CD4-positive, alpha-beta T cell treated with Interleukin-17A for 1 hour (primary cell): Measurements from ENCODE around the gene DAP.

Experiments used
- DNase-seq: peaks from one replicate; pipeline ENCODE4 v3.0.0-alpha.2; 2020

Gene DAP

DNA sequence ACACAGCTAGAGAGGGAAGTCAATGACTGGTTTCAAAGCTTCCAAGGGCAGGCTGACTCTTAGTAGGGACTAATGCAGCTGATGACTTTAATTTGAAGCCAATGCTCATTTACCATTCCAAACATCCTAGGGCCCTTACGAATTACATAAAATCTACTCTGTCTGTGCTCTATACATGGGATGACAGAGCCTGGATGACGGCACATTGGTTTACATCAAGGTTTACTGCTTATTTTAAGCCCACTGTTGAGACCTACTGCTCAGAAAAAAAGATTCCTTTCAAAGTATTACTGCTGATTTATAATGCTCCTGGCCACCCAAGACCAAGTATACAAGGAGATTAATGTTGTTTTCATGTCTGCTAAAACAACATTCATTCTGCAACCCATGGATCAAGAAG, 74.1 kb downstream of the DAP start:
- no peak for DNase-seq

DNA sequence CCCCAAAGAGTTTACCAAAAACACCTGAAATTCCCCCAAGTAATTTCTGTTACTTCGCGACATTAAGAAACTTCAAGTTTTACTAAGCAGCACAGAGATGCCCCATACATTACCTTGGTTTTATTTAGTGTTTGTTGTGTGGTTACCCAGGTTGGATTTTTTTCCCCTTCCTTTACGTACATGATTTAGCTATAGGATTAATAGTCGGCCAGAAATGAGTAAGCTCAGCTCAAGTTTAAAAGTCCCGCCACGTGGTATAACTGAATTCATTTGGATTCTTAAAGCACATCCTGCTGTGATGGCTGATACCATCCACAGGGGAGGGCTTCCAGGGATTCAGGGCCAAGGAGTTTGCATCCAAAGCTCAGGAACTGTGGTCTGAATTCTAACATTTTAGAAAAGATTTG, 75.9 kb downstream of the DAP start:
- DNase-seq, result no peak

DNA sequence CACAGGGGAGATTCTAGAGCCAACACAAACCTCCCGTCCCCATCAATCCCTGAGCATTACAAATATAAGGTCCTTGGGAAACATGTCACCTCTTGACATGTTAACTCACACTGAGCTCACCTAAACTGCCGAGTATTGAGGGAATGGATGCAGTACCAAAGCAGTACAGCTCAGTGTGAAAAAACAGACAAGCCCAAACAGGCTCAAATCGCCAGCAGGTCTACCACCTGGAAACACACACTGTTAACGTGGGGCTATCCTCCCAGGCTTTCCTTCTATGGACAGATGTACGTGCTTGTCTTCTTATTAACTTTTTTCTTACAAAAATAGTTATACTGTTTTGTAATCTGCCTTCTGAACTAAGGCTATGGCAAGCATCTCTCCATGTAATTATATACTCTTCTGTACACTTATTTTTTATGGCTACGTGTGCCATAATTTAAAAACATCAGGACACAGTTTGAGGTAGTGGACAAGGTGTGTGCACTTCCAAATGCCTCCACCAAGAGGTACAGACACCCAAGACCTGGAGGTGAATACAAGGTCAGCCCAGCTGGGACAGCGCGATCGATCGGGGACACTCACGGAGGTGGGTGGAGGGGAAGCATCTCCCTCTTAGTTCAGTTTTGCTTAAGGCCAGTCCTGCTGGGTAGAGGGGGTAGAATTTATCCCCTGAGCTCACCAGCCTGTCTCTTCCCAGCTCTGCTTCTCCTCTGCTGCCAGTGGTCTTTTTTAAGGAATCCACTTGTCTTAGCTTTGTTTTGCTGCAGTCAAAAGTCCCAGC, 76.5 kb downstream of the DAP start:
- DNase-seq, result no peak

DNA sequence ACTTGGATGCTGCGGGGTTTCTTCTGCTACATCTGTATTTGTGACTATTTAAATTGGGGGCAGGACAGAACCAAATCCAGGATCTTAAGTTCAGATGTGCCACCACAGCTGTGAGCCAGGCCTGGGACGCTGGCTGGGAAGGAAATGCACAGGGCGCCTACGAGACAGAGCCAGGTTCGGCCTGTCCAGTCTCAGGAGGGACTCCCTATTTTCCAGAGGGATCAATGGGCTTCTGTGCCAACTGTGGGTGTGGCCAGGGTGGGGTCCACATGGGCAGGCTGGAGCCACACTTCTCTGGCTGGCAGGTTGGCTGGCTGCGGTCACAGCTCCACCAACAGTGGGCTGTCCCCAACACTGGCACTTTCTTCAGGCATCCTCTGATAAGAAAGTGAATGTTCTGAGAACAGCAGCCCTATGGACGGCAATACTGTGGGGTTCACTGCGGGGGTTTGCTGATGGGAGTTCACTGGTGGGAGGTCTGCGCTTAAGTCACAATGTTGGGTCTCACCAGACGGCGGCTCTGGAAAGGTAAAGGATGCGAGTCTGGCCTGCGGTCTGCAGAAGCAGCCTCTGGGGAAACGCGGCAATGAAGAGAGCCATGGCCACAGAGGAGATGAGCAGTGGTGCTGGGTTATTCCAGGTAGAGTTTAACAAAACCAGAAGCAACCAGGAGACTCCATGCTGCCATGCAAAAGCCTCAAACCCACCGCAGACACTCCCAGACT, 78.1 kb downstream of the DAP start:
- DNase-seq, result no peak

DNA sequence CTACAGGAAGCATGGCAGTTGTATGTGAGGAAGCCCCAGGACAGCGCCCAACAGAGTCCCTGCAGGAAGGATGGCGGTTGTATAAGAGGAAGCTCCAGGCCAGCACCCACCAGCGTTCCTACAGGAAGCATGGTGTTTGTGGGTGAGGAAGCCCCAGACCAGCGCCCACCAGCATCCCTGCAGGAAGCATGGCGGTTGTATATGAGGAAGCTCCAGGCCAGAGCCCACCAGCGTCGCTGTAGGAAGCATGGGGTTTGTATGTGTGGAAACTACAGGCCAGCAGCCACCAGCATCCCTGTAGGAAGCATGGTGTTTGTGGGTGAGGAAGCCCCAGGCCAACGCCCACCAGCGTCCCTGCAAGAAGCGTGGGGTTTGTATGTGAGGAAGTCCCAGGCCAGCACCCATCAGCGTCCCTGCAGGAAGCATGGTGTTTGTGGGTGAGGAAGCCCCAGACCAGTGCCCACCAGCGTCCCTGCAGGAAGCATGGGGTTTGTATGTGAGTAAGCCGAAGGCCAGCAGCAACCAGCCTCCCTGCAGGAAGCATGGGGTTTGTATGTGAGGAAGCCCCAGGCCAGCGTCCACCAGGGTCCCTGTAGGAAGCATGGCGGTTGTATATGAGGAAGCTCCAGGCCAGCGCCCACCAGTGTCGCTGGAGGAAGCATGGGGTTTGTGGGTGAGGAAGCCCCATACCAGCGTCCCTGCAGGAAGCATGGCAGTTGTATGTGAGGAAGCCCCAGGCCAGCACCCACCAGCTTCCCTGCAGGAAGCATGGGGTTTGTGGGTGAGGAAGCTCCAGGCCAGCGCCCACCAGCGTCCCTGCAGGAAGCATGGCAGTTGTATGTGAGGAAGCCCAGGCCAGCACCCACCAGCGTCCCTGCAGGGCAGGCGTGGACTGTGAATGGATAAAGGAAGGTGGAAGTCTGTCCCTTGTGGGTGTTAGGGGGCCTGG, 79.0 kb downstream of the DAP start:
- DNase-seq, result no peak

DNA sequence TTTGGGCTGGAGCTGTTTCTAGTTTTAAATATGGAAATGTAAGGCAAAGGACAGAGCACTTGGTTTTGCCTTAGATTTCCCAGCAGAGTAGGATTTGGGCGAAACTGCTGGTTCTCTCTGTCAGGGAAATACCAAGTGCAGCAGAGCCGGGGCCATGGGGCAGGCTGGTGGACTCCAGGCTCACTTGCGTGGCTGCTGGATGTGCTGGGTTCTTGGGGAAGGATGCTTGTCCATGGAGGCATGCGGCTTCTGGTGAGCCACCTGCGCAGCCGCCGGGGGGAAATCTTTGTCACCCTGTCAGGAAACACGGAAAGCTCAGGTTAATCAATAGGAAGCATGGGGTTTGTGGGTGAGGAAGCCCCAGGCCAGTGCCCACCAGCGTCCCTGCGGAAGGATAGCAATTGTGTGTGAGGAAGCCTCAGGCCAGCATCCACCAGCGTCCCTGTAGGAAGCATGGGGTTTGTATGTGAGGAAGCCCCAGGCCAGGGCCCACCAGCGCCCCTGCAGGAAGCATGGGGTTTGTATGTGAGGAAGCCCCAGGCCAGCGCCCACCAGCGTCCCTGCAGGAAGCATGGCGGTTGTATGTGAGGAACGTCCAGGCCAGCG, 80.1 kb downstream of the DAP start:
- no peak for DNase-seq

DNA sequence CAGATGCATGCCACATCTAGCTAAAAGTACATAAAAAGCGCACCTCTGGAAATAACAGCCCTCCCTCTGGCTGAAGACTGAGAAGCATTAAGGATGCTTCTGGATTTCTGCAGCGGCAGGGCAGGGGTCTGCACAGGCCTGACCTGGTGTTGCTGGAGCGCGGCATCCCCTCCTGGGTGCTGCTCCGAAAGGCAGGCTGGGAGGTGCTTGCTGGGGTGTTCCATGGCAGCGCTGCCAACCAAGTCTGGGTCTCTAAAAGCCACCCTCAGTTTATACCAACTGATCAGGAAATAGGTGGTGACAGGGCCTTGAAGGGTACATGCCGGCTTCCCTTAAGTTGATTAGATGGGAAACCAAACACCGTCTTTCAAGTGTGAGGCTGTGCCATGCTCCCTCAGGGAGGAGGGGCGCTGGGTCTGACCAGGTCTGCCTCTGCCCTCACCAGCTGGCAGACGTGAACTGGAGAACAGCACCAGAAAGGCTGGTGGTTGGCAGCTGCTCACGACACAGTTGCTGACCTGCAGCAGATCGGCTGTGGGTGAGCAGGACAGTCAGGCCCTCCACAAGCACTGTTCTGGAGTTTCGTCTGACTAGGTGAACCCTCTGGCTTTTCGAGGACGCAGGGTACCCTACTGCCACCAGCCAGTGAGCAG, 81.6 kb downstream of the DAP start:
- DNase-seq, result no peak

DNA sequence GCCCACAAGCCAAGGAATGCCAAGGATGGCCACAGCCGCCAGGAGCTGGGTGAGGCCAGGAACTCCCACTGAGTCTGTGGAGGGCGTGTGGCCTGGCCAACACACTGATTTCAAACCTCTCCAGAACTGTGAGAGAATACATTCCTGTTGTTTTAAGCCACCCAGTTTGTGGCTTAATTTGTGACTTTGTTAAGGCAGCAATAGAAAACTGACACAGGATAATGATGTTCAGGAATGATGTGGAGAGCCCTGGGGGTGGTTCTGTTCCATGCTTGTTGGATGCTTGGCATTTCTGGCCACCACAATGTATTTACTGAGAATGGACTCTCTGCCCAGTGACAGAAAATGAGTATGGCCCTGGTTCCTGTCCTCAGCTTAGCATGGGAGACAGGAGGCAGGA, 82.8 kb downstream of the DAP start:
- no peak for DNase-seq

DNA sequence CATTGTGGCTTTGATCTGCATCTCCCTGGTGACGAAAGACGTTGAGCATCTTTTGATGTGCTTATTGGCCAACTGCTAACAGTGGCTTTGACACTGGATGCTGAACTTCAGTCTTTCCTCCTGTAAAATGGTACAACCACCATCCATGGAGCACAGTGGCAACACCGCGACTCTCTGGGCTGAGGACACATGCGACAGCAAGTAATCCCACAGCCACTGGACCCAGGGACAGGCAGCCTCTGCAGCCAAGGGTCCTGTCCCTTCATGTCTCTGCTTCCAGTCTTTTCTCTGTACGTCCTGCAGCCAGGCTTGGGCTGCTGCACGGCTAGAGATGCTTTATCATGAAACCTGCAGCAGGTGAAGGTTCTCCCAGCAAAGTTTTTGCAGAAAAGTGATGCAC, 83.5 kb downstream of the DAP start:
- no peak for DNase-seq

DNA sequence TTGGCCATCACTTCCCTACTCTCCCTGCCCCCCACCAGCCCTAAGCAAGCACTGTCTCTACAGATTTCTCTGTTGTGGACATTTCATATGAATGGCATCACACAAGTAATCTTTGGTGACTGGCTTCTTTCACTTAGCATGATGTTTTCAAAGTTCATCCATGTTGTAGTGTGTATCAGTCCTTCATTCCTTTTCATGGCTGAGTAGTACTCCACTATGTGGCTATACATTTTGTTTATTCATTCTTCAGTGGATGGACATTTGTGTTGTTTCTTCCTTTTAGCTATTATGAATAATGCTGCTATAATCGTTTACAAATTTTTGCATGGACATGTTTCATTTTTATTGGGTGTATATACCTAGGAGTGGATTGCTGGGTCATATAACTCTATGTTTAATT, 84.1 kb downstream of the DAP start:
- no peak for DNase-seq

DNA sequence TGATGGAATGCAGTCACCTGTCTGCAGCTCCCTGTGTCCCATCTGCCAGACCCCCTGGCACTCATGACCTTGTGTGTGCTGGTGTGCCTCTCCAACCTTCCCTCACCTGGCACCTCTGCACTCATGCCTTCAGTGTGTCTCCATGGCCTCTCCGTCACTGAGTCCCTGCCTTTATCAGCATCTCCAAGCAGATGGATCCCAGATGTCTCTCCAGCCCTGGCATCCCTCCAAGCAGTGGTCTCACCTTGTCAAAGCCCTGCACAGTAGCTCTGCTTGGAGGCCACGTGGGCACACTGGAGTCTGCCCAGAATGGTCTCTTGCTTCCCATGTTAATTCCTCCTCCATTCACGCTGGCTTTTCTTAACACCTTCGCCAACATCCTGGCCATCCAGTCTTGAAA, 84.8 kb downstream of the DAP start:
- no peak for DNase-seq

DNA sequence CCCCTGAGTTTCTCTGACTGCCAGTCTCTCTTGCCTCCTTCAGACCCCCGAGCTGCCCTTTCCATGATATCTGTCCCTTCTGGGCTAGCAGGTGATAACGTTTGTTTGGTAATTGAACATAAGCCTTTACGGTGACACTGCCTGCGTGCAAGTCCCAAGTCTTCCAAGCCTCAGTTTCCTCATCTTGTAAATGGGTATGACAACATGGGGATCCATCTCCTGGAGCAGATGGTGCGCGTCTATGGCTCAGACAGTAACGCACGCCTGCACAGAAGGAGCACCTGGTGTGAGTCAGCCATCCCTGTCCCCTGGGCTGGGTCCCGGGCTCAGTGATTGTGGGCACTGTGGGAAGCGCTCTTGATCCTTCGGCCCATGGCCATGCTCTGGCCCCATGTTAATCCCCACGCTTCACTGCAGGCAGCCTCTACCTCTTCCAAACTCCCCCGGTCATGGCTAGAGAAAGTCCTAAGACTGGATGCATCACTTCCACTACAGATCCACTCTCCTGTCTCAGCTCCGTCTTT, 85.8 kb downstream of the DAP start:
- DNase-seq, result no peak

DNA sequence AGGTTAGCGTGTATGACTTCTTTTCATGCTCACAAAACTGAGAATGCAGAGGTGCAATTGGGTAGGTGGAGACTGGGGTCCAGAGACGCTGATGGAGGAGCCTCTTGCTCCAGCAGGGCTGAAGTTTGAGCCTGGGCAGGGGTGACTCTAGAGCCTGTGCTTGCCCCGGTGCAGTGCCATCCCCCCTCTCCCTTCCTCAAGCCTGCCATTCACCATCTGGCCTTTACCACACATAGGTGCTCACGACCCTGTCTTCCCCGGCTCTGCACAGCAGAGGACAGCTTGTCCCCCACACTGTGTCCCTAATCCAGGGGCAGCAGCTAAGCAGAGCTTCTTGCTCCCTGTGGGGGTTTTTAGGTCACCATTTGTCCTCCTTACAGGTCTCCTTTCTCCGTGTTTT, 86.5 kb downstream of the DAP start:
- DNase-seq, result no peak

DNA sequence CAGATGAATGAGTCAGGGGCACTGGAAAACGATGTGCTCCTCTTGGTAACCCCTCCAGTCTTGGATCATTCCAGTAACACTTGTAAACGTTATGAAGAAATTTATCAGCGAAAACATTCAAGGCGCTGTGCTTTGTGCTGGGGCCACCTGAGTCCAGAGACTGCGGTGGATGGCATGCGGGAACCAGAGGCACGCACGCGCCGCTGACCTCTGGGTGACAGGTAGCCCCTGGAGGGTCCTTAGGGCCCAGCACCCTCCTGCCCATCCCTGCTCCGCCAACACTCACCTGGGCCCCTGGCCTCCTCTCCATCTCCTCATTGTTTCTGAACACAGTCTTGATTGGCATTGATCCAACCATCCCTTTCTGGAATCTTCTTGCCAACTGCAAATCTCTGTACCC, 86.9 kb downstream of the DAP start:
- no peak for DNase-seq

DNA sequence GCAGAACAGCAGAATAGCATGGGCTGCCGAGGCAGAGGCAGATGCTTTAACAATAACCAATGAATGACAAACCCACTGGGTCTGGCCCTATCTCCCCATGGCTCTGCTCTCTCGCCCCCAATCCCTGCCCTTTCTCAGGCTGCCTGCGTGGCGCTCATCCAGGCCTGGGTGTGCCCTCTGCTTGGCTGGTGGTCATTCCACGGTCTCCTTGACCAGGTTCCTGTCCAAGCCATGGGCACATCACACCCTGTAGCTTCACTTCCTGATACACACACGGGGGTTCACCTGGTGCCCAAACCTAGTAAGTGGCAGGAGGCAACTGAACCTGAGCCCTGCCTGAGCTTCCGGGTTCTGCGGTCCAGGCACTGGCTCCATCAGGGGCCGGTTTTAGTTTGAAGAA, 87.6 kb downstream of the DAP start:
- DNase-seq, result no peak

DNA sequence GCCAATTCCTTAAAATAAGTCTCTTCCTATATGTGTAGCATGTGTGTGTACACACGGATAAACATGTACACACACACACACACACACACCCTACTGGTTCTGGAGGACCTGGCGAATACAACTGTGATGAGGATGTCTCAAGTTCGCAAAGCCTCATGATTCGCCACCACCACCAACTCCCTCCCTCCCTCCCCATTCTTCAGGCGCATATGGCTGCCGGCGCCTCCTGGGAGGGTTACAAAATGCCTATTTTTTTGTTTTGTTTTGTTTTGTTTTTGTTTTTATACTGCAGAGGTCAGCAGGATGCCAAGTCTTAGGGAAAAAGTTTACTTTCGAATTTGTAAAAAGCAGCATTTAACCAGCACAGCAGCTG, 88.0 kb downstream of the DAP start:
- no peak for DNase-seq

DNA sequence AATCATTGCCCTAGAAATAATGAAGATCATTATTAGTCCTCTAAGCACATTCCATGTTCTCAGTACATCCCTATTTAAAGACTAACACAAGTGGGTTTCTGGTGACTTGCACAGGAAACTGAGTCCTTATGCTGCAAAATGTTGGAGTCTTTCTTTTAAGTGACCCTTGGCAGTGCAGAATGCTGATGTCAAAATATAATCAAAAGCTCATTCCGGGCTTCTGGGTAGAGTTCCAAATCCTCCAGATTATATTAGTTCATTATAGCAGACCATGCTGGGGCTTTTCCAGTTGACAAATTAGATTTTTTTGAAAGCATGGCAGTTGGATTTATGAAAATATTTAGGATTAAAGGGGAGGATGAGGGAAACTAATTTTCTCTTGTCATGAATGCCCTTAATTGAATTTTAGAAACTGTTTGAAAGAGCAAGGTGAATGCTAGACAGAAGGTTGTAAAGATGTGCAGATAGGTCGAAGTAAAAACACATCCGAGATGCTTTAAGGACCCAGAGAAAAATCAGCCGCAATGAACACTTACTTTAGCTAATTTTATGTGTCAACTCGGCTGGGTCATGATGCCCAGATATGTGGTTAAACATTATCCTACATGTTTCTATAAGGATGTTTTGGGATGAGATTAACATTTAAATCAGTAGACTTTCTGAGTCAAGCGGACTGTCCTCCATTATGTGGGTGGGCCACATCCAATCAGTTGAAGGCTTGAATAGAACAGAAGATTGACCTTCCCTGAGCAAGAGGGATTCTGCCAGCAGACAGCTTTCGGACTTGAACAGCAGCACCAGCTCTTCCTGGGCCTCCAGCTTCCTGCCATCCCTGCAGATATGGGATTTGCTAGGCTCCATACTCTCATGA, 88.7 kb downstream of the DAP start:
- no peak for DNase-seq

DNA sequence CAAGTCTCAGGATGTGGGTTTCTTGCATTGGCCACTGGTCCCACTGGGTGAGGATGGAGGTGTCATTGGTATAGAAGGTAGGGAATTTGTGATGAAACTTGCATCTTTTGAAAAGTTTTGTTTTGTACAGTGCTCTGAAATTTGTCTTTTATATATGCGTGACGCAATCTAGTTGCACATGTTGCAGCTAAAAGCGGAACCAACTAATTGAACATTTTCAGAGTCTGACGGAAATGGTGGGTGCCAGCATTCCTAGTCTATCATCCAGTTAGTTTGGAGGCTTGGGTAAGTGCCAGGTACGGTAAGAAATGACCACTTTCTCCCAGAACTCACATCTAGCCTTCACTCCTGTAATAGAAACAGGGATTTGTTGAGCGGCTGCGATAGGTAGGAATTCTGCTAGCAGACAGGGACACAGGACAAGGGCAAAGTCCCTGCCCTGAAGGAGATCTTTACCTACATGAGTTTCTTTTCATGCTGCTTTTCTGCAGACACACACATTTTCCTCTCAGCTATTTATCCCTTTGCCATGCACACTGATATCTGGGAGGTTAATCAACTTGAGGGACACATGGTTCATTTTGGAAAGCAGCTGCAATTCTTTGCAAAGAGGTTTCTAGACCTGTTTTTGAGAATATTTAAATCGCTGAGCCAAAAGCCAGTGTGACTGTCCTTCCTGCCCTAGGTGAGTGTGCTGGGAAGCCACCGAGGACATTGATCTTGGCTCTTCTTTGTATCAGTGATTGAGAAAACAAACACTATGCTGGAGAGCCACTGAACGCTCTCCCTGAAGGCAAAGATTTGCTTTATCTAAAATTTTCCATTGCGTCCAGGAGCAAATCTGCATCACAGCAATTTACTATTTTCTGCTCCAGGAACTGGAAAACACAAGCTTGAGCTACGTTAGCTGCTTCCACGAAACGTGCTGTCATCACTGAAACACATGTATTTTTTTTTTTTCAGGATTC, 89.7 kb downstream of the DAP start:
- no peak for DNase-seq

DNA sequence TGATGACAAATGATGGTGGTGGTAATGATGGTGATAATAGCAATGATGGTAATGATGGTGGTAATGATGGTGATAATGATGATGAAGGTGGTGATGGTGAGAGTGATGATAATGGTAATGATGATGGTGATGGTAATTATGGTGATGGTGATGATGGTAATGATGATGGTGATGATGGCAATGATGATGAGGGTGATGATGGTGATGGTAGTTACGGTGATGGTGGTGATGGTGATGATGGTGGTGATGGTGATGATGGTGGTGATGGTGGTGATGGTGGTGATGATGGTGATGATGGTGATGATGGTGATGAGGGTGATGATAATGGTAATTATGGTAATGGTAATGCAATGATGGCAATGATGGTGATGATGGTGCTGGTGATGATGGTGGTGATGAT, 91.1 kb downstream of the DAP start:
- no peak for DNase-seq

DNA sequence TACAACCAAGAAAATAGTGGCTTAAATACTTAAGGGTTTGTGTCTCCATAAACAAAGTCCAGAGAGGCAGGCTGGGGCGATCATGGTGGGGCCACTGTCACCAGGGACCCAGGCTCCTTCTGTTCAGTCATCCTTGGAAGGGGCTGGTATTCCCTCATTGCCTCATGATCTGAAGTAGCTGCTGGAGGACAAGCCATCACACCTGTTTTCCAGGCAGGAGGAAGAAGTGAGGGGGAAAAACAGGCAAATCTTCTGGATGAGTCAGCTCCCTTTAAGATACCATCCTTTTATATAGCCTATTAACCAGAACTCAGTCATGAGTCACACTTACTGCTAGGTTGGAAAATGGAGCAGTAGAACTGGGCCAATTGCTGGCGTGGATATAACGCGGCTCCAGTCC, 92.3 kb downstream of the DAP start:
- DNase-seq, result no peak
